ENCODE measurements around the gene BORCS6. TPM values are rescaled to one million over a fixed set of nuclear protein-coding genes. Genes with fewer than 3 reads are reported as not detected.

Gene BORCS6
- total RNA-seq, 4 donors from 2014 or later: 8.8 to 16.5 (median 13.4) TPM

GRCh38 chr17:8153957-8154607 is 35.9 kb downstream of the BORCS6 start:
- H3K27me3 ChIP-seq: no peaks in the 10 kb centered on the region
- WGBS, 2 donors: 2 to 12% methylated on average over 8 to 11 of the region's 22 CpGs
- TF ChIP-seq POLR2A (IDR thresholded peaks at IDR 0.05) (peak in 3 of 4 donors; percentile 63 to 89 (median 87)), CTCF (IDR thresholded peaks at IDR 0.05) (no peak)
- H3K27ac ChIP-seq: peak overlapping the region; percentile 99 to 100 (median 100)
- DNase-seq: peak; percentile 78
- intact Hi-C loops (cut with DNase I): no loop called here
- peaks cover 28 to 82% (median 48%) of the 10 kb centered on the region in 3 donors for H3K4me1 ChIP-seq
- H3K4me3 ChIP-seq: peak overlapping the region; percentile 66 to 94 (median 82)
- H3K36me3 ChIP-seq: peaks cover 15 to 29% (median 23%) of the 10 kb centered on the region in 3 donors
- no peaks in the 10 kb centered on the region for H3K9me3 ChIP-seq

DNA sequence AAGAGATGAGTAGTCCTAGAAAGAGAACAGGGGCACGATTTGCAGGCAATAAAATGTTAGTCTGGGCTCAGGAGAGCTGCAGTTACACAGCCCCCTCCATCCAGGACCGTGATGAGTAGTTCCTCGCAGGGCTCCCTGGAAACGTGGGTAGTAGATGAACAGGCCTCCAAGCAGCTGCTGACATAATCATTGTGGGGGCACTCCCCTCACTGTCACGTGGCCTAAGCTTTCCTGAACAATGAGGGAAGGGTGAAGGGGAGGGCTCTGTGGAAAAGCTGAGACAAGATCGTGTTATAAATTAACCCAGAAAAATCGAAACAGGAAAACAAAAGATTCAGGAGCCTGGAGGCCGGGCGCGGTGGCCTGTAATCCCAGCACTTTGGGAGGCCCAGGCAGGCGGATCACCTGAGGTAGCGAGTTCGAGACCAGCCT is 36.4 kb downstream of the BORCS6 start:
- WGBS, 2 donors: 6% methylated on average over 13 of the region's 13 CpGs
- Histone ChIP-seq H3K4me1 (peaks cover 28 to 81% (median 46%) of the 10 kb centered on the region in 3 donors), H3K36me3 (peaks cover 21 to 34% (median 29%) of the 10 kb centered on the region in 3 donors), H3K4me3 (peak overlapping the region; percentile 25 to 94 (median 82)), H3K27me3 (no peaks in the 10 kb centered on the region), H3K27ac (peak overlapping the region; percentile 99 to 100 (median 100)), H3K9me3 (no peaks in the 10 kb centered on the region)
- no peak for DNase-seq
- TF ChIP-seq CTCF (IDR thresholded peaks at IDR 0.05): no peak
- peak in 3 of 4 donors; percentile 25 to 69 (median 56) for TF ChIP-seq POLR2A (IDR thresholded peaks at IDR 0.05)
- intact Hi-C loops (cut with DNase I): no loop called here

GRCh38 chr17:8153031-8153451 is 36.9 kb downstream of the BORCS6 start:
- Histone ChIP-seq H3K27me3 (no peaks in the 10 kb centered on the region), H3K9me3 (no peaks in the 10 kb centered on the region), H3K36me3 (peaks cover 26 to 39% (median 34%) of the 10 kb centered on the region in 3 donors), H3K27ac (peak overlapping the region; percentile 99 to 100 (median 100)), H3K4me1 (peaks cover 28 to 81% (median 41%) of the 10 kb centered on the region in 3 donors), H3K4me3 (peak overlapping the region in 3 of 4 donors; percentile 81 to 94 (median 83))
- DNase-seq: no peak
- no peak for TF ChIP-seq CTCF (IDR thresholded peaks at IDR 0.05)
- no peak for TF ChIP-seq POLR2A (IDR thresholded peaks at IDR 0.05)
- intact Hi-C loops (cut with DNase I): no loop called here
- WGBS, 2 donors: 53 to 61% methylated on average over 7 of the region's 7 CpGs

- peaks cover 34 to 47% (median 42%) of the 10 kb centered on the region in 3 donors for H3K36me3 ChIP-seq
- H3K9me3 ChIP-seq: no peaks in the 10 kb centered on the region
- 4 to 10% methylated on average over 17 to 34 of the region's 42 CpGs for WGBS, 2 donors
- TF ChIP-seq POLR2A (IDR thresholded peaks at IDR 0.05) (peak in 3 of 4 donors; percentile 69 to 99 (median 99)), CTCF (IDR thresholded peaks at IDR 0.05) (peak in 1 of 6 experiments; percentile 5)
- H3K4me1 ChIP-seq: peaks cover 28 to 81% (median 36%) of the 10 kb centered on the region in 3 donors
- intact Hi-C loops (cut with DNase I): no loop called here
- H3K27me3 ChIP-seq: no peaks in the 10 kb centered on the region
- H3K27ac ChIP-seq: peak within 1 kb of the TSS; percentile 99 to 100 (median 100)
- peak within 1 kb of the TSS; percentile 81 to 94 (median 82) for H3K4me3 ChIP-seq
- DNase-seq: peak; percentile 68
Observed at GRCh38 chr17:8152112-8152775, 37.7 kb downstream of the BORCS6 start, which contains the start of gene PER1. PER1 (minus strand) TSS chr17:8152404; CDS start chr17:8150706, 1,698 bp downstream.

All from esophagus squamous epithelium (tissue), 5 donors.